Measurements from ENCODE around the gene GOLGA6L10.
"Not testable (repeated sequence)": the region's sequence is repeated elsewhere in the genome, so short reads cannot be mapped to it uniquely, and the experiment has no call there.

GOLGA6L10 gene

DNA sequence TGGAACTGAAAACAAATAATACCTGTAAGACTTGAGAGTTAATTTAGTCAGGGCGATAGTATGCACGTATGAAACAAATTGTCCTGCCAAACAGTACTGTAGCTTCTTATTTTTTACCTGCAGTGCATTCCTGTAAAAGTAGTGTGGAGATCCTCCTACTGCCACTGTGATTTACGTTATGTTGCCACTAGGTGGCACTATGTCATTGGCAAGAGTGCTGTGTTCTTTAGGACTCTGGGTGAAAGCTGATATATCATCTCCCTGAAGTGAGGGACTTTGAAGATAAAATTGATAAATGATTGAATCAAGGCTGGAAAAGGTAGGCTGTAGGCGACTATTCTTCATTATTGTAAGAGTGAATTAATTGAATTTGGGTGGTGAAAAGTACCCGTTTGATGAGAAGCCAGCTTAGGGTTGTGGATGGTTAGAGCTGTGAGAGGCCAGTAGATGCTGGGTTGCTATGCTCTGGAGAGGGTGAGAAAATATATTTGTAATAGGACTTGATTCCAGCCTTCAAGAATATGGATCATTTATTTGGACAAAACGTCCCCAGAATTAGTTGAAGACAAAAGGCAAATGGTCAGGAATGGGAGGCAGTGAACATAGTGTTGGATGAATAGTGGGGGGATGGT is 16.5 kb upstream of the GOLGA6L10 start:
- ATAC-seq (replicated peaks; ENCODE audit: extremely low read depth, poor library complexity, severe bottlenecking) (peak; percentile 69), DNase-seq (ENCODE audit: low spot score in 2 of 2) (peak in 1 of 2 donors; percentile 20)
- not testable (repeated sequence) for H3K9me3 Mint-ChIP-seq; H3K36me3 Mint-ChIP-seq (ENCODE audit: insufficient read depth); H3K27me3 Mint-ChIP-seq; H3K27ac Mint-ChIP-seq (ENCODE audit: low read depth); H3K4me1 Mint-ChIP-seq; H3K4me3 Mint-ChIP-seq

DNA sequence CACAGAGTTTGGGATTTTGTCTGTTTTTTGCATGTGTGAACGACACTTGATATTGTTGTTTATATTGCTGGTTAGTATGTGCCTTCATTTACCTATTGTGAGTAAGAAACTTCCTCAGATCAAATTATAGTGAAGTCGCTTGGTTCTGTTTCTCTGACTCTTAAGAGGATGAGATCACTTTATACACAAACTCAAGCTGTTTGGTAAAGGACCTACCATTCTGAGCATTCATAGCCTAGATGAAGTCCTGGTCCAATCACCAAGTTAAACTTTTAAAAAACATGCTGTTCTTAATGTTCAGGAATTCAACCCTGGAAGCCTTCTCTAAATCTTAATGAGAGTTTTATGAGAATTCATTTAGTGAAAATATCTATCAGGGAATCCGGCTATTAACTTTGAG is 15.3 kb upstream of the GOLGA6L10 start:
- not testable (repeated sequence) for H3K4me1 Mint-ChIP-seq; H3K9me3 Mint-ChIP-seq; H3K4me3 Mint-ChIP-seq; ATAC-seq (replicated peaks; ENCODE audit: extremely low read depth, poor library complexity, severe bottlenecking); H3K36me3 Mint-ChIP-seq (ENCODE audit: insufficient read depth); H3K27me3 Mint-ChIP-seq; DNase-seq (ENCODE audit: low spot score in 2 of 2); H3K27ac Mint-ChIP-seq (ENCODE audit: low read depth)

DNA sequence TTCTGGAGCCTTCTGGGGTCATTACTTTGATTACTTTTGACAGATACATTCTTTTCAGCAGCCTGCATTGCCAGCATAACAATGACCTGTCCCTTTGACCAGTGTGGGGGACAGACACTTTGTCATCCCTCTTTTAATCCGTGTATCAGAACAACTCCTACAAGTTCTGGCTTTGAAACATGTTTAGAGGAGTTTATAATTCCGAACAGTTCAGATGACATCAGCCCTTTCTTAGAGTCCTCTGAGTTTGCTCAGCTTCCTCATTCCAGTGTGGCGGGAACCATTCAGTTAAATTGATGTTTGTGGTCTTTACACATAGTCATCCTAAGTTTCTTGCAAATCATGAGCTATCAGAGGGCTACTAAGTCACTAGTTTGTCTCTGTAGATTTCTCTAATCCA is 13.5 kb upstream of the GOLGA6L10 start:
- not testable (repeated sequence) for H3K9me3 Mint-ChIP-seq; H3K36me3 Mint-ChIP-seq (ENCODE audit: insufficient read depth); H3K27me3 Mint-ChIP-seq; ATAC-seq (replicated peaks; ENCODE audit: extremely low read depth, poor library complexity, severe bottlenecking); H3K4me3 Mint-ChIP-seq; DNase-seq (ENCODE audit: low spot score in 2 of 2); H3K4me1 Mint-ChIP-seq; H3K27ac Mint-ChIP-seq (ENCODE audit: low read depth)

DNA sequence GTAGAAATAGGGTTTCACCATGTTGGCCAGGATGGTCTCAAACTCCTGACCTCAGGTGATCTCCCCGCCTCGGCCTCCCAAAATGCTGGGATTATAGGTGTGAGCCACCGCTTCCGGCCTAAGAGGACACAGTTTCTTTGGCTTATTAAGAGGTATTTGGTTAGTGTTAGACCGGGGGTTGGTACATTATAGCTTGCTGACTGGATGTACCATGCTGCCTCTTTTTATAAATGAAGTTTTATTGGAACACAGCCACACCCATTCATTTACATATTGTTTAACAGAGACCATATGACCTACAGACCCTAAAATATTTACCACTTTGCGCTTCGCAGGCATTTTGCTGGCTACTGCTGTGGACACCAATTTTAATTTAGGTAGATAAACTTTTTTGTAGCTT is 11.3 kb upstream of the GOLGA6L10 start:
- ATAC-seq (replicated peaks; ENCODE audit: extremely low read depth, poor library complexity, severe bottlenecking); H3K9me3 Mint-ChIP-seq; H3K4me3 Mint-ChIP-seq; DNase-seq (ENCODE audit: low spot score in 2 of 2); H3K36me3 Mint-ChIP-seq (ENCODE audit: insufficient read depth); H3K27ac Mint-ChIP-seq (ENCODE audit: low read depth); H3K4me1 Mint-ChIP-seq; H3K27me3 Mint-ChIP-seq: not testable (repeated sequence)

- not testable (repeated sequence) for H3K4me3 Mint-ChIP-seq; ATAC-seq (replicated peaks; ENCODE audit: extremely low read depth, poor library complexity, severe bottlenecking); H3K27me3 Mint-ChIP-seq
These were observed 5.8 kb upstream of the GOLGA6L10 start for GRCh38 chr15:82355055-82355454.

DNA sequence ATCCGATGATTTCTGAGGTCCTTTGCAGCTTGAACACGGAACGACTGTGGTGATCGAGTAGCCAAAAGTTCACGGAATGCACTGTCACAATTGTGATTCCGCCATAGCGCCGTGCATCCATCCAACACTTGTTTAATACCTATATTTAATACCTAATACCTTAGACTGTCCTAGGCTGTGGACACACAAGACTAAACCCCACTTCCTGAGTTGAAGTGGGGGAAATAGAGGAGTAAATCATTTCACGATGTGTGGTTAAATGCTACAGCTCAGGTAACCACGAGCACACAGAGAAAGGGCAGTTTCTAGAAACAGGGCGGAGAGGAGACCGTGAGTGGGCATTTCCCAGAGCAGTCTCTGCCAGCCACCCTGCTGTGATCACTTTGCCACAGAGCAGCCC is 5.3 kb upstream of the GOLGA6L10 start:
- not testable (repeated sequence) for H3K4me1 Mint-ChIP-seq; H3K27ac Mint-ChIP-seq (ENCODE audit: low read depth); H3K4me3 Mint-ChIP-seq; H3K36me3 Mint-ChIP-seq (ENCODE audit: insufficient read depth); ATAC-seq (replicated peaks; ENCODE audit: extremely low read depth, poor library complexity, severe bottlenecking); DNase-seq (ENCODE audit: low spot score in 2 of 2); H3K27me3 Mint-ChIP-seq; H3K9me3 Mint-ChIP-seq

More at GRCh38 chr15:82355055-82355454, 5.8 kb upstream of the GOLGA6L10 start:
- not testable (repeated sequence) for H3K4me1 Mint-ChIP-seq; H3K9me3 Mint-ChIP-seq; H3K27ac Mint-ChIP-seq (ENCODE audit: low read depth); H3K36me3 Mint-ChIP-seq (ENCODE audit: insufficient read depth); DNase-seq (ENCODE audit: low spot score in 2 of 2)

DNA sequence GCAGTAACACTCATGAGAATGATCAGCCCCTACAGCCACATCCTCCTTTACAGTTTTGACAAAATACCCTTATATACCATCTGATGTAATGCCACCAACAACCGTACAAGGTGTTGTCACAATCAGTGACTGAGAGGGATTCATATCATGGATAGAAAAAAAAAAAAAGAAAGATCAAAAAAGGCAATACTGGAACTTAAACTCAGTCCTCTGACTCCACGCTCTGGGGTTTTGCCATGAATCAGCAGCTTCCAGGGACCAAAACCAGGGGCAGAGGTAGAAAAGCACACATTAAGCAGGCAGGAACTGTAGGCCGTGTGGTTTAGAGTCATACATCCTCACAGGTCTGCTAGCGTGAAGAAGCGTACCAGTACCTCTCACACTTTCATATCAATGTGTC is 1.6 kb downstream of the GOLGA6L10 start:
- not testable (repeated sequence) for H3K36me3 Mint-ChIP-seq (ENCODE audit: insufficient read depth); DNase-seq (ENCODE audit: low spot score in 2 of 2); H3K27me3 Mint-ChIP-seq; H3K27ac Mint-ChIP-seq (ENCODE audit: low read depth); ATAC-seq (replicated peaks; ENCODE audit: extremely low read depth, poor library complexity, severe bottlenecking); H3K4me1 Mint-ChIP-seq; H3K9me3 Mint-ChIP-seq; H3K4me3 Mint-ChIP-seq

- H3K27me3 Mint-ChIP-seq; ATAC-seq (replicated peaks; ENCODE audit: extremely low read depth, poor library complexity, severe bottlenecking); H3K36me3 Mint-ChIP-seq (ENCODE audit: insufficient read depth); H3K4me1 Mint-ChIP-seq; H3K9me3 Mint-ChIP-seq; H3K27ac Mint-ChIP-seq (ENCODE audit: low read depth); H3K4me3 Mint-ChIP-seq; DNase-seq (ENCODE audit: low spot score in 2 of 2): not testable (repeated sequence)
These were observed 4.1 kb downstream of the GOLGA6L10 start for GRCh38 chr15:82345176-82345575.

DNA sequence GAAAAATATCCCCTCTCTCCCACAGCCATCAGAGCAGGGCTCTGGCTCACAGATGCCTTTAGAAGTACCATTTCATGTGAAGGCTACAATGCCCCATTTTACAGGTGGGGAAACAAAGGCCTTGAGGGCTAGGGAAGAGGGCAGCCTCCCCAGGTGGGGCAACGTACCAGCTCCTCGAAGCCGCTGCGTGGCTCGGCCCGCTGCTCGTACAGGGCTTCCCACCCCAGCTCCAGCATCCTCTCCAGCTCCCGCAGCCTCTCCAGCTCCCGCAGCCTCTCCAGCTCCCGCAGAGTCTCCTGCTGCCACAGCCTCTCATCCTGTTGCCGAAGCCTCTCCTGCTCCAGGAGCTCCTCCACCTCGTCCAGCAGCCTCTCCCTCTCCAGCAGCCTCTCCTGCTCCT is 4.9 kb downstream of the GOLGA6L10 start:
- not testable (repeated sequence) for H3K27me3 Mint-ChIP-seq; DNase-seq (ENCODE audit: low spot score in 2 of 2); H3K4me1 Mint-ChIP-seq; H3K27ac Mint-ChIP-seq (ENCODE audit: low read depth); H3K4me3 Mint-ChIP-seq; ATAC-seq (replicated peaks; ENCODE audit: extremely low read depth, poor library complexity, severe bottlenecking); H3K9me3 Mint-ChIP-seq; H3K36me3 Mint-ChIP-seq (ENCODE audit: insufficient read depth)

GRCh38 chr15:82343851-82344250 is 5.4 kb downstream of the GOLGA6L10 start:
- not testable (repeated sequence) for ATAC-seq (replicated peaks; ENCODE audit: extremely low read depth, poor library complexity, severe bottlenecking); H3K9me3 Mint-ChIP-seq; H3K27me3 Mint-ChIP-seq; DNase-seq (ENCODE audit: low spot score in 2 of 2); H3K4me1 Mint-ChIP-seq; H3K4me3 Mint-ChIP-seq; H3K27ac Mint-ChIP-seq (ENCODE audit: low read depth); H3K36me3 Mint-ChIP-seq (ENCODE audit: insufficient read depth)

GRCh38 chr15:82342632-82343374 is 6.5 kb downstream of the GOLGA6L10 start:
- H3K36me3 Mint-ChIP-seq (ENCODE audit: insufficient read depth); H3K9me3 Mint-ChIP-seq; H3K4me1 Mint-ChIP-seq; H3K27me3 Mint-ChIP-seq; H3K4me3 Mint-ChIP-seq; ATAC-seq (replicated peaks; ENCODE audit: extremely low read depth, poor library complexity, severe bottlenecking); H3K27ac Mint-ChIP-seq (ENCODE audit: low read depth): not testable (repeated sequence)
- peak in 1 of 2 donors; percentile 32 for DNase-seq (ENCODE audit: low spot score in 2 of 2)

DNA sequence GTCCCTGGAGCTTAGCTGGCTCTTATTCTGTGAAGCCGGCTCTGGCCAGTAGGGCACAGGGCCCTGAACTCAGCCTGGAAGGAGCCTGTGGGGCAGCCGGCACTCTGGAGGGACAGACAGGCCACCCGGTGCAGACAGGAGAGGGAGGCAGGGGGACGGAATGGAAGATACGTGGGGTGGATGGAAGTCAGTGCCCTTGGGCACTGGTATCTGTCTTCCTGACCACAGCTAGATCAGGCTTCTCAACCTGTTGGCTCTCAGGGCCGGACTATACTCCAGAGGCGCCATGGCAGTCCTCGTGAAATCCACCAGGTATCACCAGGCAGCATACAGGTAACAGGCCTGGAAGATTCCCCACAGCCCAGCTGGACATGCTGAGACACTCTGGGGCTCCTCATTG is 10.7 kb downstream of the GOLGA6L10 start:
- not testable (repeated sequence) for DNase-seq (ENCODE audit: low spot score in 2 of 2); H3K4me1 Mint-ChIP-seq; H3K4me3 Mint-ChIP-seq; H3K9me3 Mint-ChIP-seq; H3K27ac Mint-ChIP-seq (ENCODE audit: low read depth); H3K36me3 Mint-ChIP-seq (ENCODE audit: insufficient read depth); H3K27me3 Mint-ChIP-seq; ATAC-seq (replicated peaks; ENCODE audit: extremely low read depth, poor library complexity, severe bottlenecking)

GRCh38 chr15:82338053-82338452 is 11.2 kb downstream of the GOLGA6L10 start:
- H3K4me1 Mint-ChIP-seq; H3K4me3 Mint-ChIP-seq; H3K36me3 Mint-ChIP-seq (ENCODE audit: insufficient read depth); ATAC-seq (replicated peaks; ENCODE audit: extremely low read depth, poor library complexity, severe bottlenecking); DNase-seq (ENCODE audit: low spot score in 2 of 2); H3K27ac Mint-ChIP-seq (ENCODE audit: low read depth); H3K9me3 Mint-ChIP-seq; H3K27me3 Mint-ChIP-seq: not testable (repeated sequence)
